GM10248 (cell line): ENCODE results near the gene PEPD.

Experiments used
- CTCF ChIA-PET: fragments of 300-600 bp; sonication (Branson Sonifier 250); formaldehyde crosslinking; extraction: SDS; loops from one replicate; lab custom pipeline; 2021; ENCODE audit warnings: antibody characterized with exemption; lab: Yijun Ruan, JAX
- POLR2A ChIA-PET: fragments of 350-650 bp; sonication (Branson Sonifier 250); formaldehyde crosslinking; extraction: SDS; loops from one replicate; lab custom pipeline; 2020; ENCODE audit warnings: antibody characterized with exemption; lab: Yijun Ruan, JAX
- DNase-seq: peaks from one replicate; pipeline ENCODE4 v3.0.0; 2012; ENCODE audit errors: extremely low spot score
- CTCF ChIP-seq: IDR thresholded peaks from 2 replicates; pipeline ENCODE4 v1.5.1; 2012; ENCODE audit warnings: mild to moderate bottlenecking, low read depth; ENCODE audit errors: extremely low read depth, missing control alignments, control extremely low read depth

The PEPD gene

GRCh38 chr19:33441277-33441699 is 80.3 kb downstream of the PEPD start:
- ChIA-PET CTCF (interaction anchor here (1.4 to 2.8 kb wide), 2 partner anchors 11 to 25 kb away, joined by 3 to 8 read pairs; no protein-coding TSS in a partner anchor), POLR2A (no interaction called here)
- no peak for TF ChIP-seq CTCF
- no peak for DNase-seq

- ChIA-PET CTCF (interaction anchor here (1.4 to 2.8 kb wide), 2 partner anchors 10 to 25 kb away, joined by 3 to 8 read pairs; no protein-coding TSS in a partner anchor), POLR2A (no interaction called here)
- TF ChIP-seq CTCF = no peak
Observed at GRCh38 chr19:33440682-33441081, 80.9 kb downstream of the PEPD start.

GRCh38 chr19:33440241-33440640 is 81.3 kb downstream of the PEPD start:
- no peak for TF ChIP-seq CTCF
- CTCF ChIA-PET = interaction anchor here (1.4 to 2.8 kb wide), 2 partner anchors 10 to 24 kb away, joined by 3 to 8 read pairs; no protein-coding TSS in a partner anchor
- POLR2A ChIA-PET = no interaction called here
- DNase-seq = no peak

More at GRCh38 chr19:33440682-33441081, 80.9 kb downstream of the PEPD start:
- DNase-seq = no peak

DNA sequence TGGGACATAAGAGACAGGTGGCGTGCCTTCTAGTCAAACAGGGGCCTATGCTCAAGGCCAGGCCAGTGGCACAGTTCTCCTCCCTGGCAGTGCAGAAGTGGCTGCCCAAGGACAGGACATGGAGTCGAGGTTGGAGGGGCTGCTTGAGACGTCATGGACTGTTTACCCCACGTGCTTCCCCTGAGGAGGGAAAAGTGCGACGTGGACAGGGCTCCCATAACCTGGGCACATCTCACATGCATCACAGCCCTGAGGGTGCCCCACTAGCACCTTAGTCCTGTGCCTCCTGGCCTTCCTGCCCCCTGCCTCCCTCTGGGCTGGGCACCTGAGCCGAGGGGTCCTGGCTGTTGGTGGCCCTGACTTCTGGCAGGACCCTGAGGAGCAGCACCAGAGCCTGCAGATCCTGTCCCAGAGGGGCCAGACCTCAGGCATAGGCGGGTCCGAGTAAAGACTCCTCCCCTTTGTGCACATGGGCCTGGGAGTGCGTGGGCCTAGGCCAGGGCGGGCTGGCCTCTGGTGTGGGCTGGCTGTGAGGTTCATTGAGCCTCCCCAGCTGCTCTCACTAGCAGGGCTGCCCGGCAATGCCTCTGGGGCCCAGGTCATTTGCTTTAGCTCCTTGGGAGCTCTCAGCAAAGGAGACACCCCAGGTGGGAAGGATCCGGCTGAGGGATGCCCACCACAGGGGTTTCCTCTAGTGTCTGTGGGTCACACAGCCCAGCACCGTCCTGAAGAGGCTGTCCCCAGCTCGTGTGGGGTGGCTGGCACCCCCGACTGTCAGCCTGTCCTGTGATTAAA is 82.4 kb downstream of the PEPD start:
- no peak for TF ChIP-seq CTCF
- ChIA-PET CTCF (interaction anchor here (2.8 kb wide), 1 partner anchor 8 kb away, joined by 8 read pairs; no protein-coding TSS in a partner anchor), POLR2A (no interaction called here)
- no peak for DNase-seq

DNA sequence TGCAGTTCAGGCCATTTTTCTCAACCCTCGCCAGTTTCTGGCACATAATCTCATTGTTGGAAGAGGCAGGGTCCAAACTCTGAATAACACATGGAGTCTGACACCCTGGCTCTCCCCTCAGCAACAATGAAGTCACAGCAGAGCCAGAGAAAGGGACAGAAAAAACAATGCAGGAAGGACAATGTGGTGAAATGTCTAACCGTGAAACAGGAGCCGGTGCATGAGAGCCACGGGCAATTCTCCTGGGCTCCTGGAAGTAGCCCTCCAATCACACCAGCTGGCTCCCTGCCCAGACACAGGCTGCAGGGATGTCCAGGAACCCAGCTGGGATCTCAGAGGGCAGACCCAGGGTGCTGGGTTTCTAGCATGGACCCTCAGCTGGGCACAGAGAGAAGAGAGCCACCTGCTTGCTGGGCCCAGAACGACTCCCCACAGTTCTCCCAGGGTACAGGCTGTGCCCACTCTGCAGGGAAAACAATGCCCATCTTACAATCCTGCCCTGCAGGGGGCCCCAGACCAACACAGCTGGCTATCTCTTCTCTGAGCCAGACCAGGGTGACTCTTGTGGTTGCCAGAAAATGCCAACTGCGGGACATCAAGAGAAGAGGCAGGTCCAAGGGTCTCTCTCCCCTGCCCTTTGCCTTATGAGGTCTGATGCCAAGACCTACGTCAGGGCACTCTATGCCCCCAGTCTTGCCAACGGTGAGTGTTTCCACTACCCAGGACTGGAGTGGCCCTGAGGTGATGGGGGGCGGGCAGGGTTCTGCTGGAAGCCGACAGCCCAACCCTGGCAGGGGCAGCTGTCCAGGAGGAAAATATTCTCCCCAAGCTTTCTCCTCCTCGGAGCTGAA is 83.5 kb downstream of the PEPD start:
- CTCF ChIA-PET = no interaction called here
- no peak for TF ChIP-seq CTCF
- POLR2A ChIA-PET = no interaction called here
- no peak for DNase-seq

- ChIA-PET CTCF (no interaction called here), POLR2A (no interaction called here)
Observed at GRCh38 chr19:33437393-33437820, 84.2 kb downstream of the PEPD start.

More at GRCh38 chr19:33437393-33437820, 84.2 kb downstream of the PEPD start:
- no peak for TF ChIP-seq CTCF
- no peak for DNase-seq
